GM12878 (cell line): ENCODE data around the gene VSX1. TPM values are rescaled to one million over a fixed set of nuclear protein-coding genes. Genes with fewer than 3 reads are reported as not detected.

Source experiments
- ATAC-seq: fragments of 200-7000 bp; cut with Tn5 transposase; 3 replicates; pipeline ENCODE4 v1.9.1; 2020; ENCODE audit warnings: mild to moderate bottlenecking, moderate library complexity
- BruUV-seq: library from RNA; stranded (reverse); fragments of 400-500 nt; replicated peaks from 2 replicates; lab custom pipeline; 2021; lab: Mats Ljungman, UMichigan
- CTCF ChIA-PET: fragments of 300-600 bp; sonication (Branson Sonifier 250); formaldehyde crosslinking; extraction: SDS; loops from one replicate; lab custom pipeline; 2021; ENCODE audit warnings: inconsistent platforms; lab: Yijun Ruan, JAX
- POLR2A ChIA-PET: fragments of 350-600 bp; formaldehyde crosslinking; extraction: SDS; loops from one replicate; lab custom pipeline; 2021; ENCODE audit warnings: inconsistent platforms; lab: Charles Lee
- RAD21 ChIA-PET: fragments of 300-600 bp; sonication (Branson Sonifier 250); formaldehyde crosslinking; loops from one replicate; lab custom pipeline; 2023; ENCODE audit warnings: antibody characterized with exemption; ENCODE audit not compliant: unreplicated experiment; lab: Charles Lee
- SMC1A ChIA-PET: fragments of 300-600 bp; sonication (Branson Sonifier 250); formaldehyde crosslinking; loops from one replicate; lab custom pipeline; 2023; ENCODE audit not compliant: unreplicated experiment, uncharacterized antibody; lab: Charles Lee
- DNase-seq: peaks from one replicate; pipeline ENCODE4 v3.0.0-alpha.2; 2011; ENCODE audit warnings: low read depth, low spot score
- FAIRE-seq: peaks from 3 replicates; lab custom pipeline; 2011; peaks lifted over from hg19 to GRCh38; lab: Jason Lieb, UNC
- H2AFZ ChIP-seq: 2 replicates; pipeline ENCODE4 v1.6.0; 2011; ENCODE audit warnings: low read depth, low read length, control low read depth; ENCODE audit not compliant: control insufficient read depth
- H3K27ac ChIP-seq: 2 replicates; pipeline ENCODE4 v1.5.1; 2011; ENCODE audit warnings: control low read depth; ENCODE audit not compliant: control insufficient read depth, insufficient read depth
- H3K27me3 ChIP-seq, 2 experiments: replicated peaks in 1 of 2; 2 replicates each; pipeline versions ENCODE4 v1.6.0 to v1.6.1; 2011; ENCODE audit warnings: low read length in 1 of 2; ENCODE audit not compliant: control insufficient read depth in 2 of 2, insufficient read depth in 2 of 2
- H3K36me3 ChIP-seq, 2 experiments: 2 replicates each; pipeline ENCODE4 v1.5.1; 2011; ENCODE audit warnings: low read length in 1 of 2; ENCODE audit not compliant: control insufficient read depth in 2 of 2, insufficient read depth in 2 of 2
- H3K4me1 ChIP-seq: 2 replicates; pipeline ENCODE4 v1.6.1; 2011; ENCODE audit warnings: mild to moderate bottlenecking, low read length, moderate library complexity, mixed read lengths; ENCODE audit not compliant: control insufficient read depth, insufficient read depth
- H3K4me2 ChIP-seq: 2 replicates; pipeline ENCODE4 v1.6.0; 2011; ENCODE audit warnings: control low read depth; ENCODE audit not compliant: control insufficient read depth, insufficient read depth
- H3K4me3 ChIP-seq: fragments of 200-600 bp; sonication (generic); 2 replicates; pipeline ENCODE4 v1.5.1; 2016
- H3K79me2 ChIP-seq: 2 replicates; pipeline ENCODE4 v1.6.0; 2011; ENCODE audit warnings: low read length; ENCODE audit not compliant: control insufficient read depth, insufficient read depth
- H3K9ac ChIP-seq: 2 replicates; pipeline ENCODE4 v1.8.0; 2011; ENCODE audit warnings: low read length, control low read depth, mixed read lengths; ENCODE audit not compliant: control insufficient read depth, insufficient read depth
- H3K9me3 ChIP-seq: replicated peaks from 3 replicates; pipeline ENCODE4 v1.5.1; 2011; ENCODE audit warnings: mild to moderate bottlenecking, low read length; ENCODE audit not compliant: control insufficient read depth, insufficient read depth
- H4K20me1 ChIP-seq: 2 replicates; pipeline ENCODE4 v1.6.0; 2011; ENCODE audit not compliant: control insufficient read depth, insufficient read depth
- BCLAF1 ChIP-seq: fragments of 450-650 bp; IDR thresholded peaks from 2 replicates; pipeline ENCODE4 v1.6.1; 2017; ENCODE audit warnings: antibody characterized with exemption, mild to moderate bottlenecking, moderate library complexity
- CUX1 ChIP-seq: IDR thresholded peaks from 2 replicates; pipeline ENCODE4 v1.6.1; 2012; ENCODE audit warnings: improper control_type of control experiment, low read depth, low read length; ENCODE audit not compliant: insufficient replicate concordance
- HDGF ChIP-seq: fragments of 450-650 bp; IDR thresholded peaks from 2 replicates; pipeline ENCODE4 v1.6.1; 2016; ENCODE audit warnings: antibody characterized with exemption
- MLLT1 ChIP-seq: fragments of 450-650 bp; IDR thresholded peaks from 2 replicates; pipeline ENCODE4 v1.6.1; 2016; ENCODE audit warnings: mild to moderate bottlenecking
- MTA2 ChIP-seq: fragments of 450-650 bp; IDR thresholded peaks from 2 replicates; pipeline ENCODE4 v1.6.1; 2016; ENCODE audit warnings: low read depth, mild to moderate bottlenecking, moderate library complexity
- NFIC ChIP-seq: IDR thresholded peaks from 2 replicates; pipeline ENCODE4 v1.6.1; 2012; ENCODE audit warnings: low read depth, mild to moderate bottlenecking, inconsistent platforms, low read length, moderate library complexity
- RAD51 ChIP-seq: fragments of 450-650 bp; IDR thresholded peaks from 2 replicates; pipeline ENCODE4 v1.6.1; 2016; ENCODE audit warnings: moderate library complexity, mild to moderate bottlenecking, inconsistent platforms
- SMC3 ChIP-seq: IDR thresholded peaks from 2 replicates; pipeline ENCODE4 v1.6.1; 2011; ENCODE audit warnings: low read length, improper control_type of control experiment, borderline replicate concordance
- SREBF2 ChIP-seq: IDR thresholded peaks from 2 replicates; pipeline ENCODE4 v1.6.1; 2012; ENCODE audit warnings: mild to moderate bottlenecking, low read length
- SRF ChIP-seq, 2 experiments: IDR thresholded peaks; 2 replicates each; pipeline ENCODE4 v1.6.1; 2011; ENCODE audit warnings: low read depth in 2 of 2, low read length in 2 of 2, mild to moderate bottlenecking in 1 of 2, moderate library complexity in 1 of 2
- TARDBP ChIP-seq: IDR thresholded peaks from 2 replicates; pipeline ENCODE4 v1.6.1; 2016; ENCODE audit warnings: borderline replicate concordance
- USF1 ChIP-seq: IDR thresholded peaks from 2 replicates; pipeline ENCODE4 v1.6.1; 2011; ENCODE audit warnings: borderline replicate concordance, low read depth, mild to moderate bottlenecking, moderate library complexity, mixed read lengths, low read length; ENCODE audit not compliant: insufficient read depth; ENCODE audit errors: extremely low read length
- ZNF622 ChIP-seq: fragments of 450-650 bp; IDR thresholded peaks from 2 replicates; pipeline ENCODE4 v1.6.1; 2017; ENCODE audit warnings: mild to moderate bottlenecking, inconsistent platforms
- WGBS: methylation state at CpG from one replicate; pipeline ENCODE4 v1.1.6; 2016; ENCODE audit warnings: low lambda C conversion rate; ENCODE audit not compliant: insufficient replicate concordance, insufficient coverage; ENCODE audit errors: missing lambda C conversion rate; 5-methylcytosine and 5-hydroxymethylcytosine counted together
- in situ Hi-C: fragments of 300-500 bp; cut with MboI; formaldehyde crosslinking; loops from 9 replicates; pipeline ENCODE4 v1.14.3; 2018; ENCODE audit warnings: mixed read lengths
- intact Hi-C: fragments of 100-400 bp; cut with micrococcal nuclease; formaldehyde crosslinking; loops from one replicate; pipeline ENCODE4 v1.14.2; 2022; ENCODE audit not compliant: unreplicated experiment
- polyA plus RNA-seq, 11 experiments: library from polyadenylated mRNA; depleted of rRNA in 4 of 11; unstranded in 6 of 11; stranded (reverse) in 5 of 11; fragments of >200 nt; fragmentation: Nextera tagmentation in 4 of 11; fragmentation: Illumina TruSeq in 1 of 11; extraction: Ambion mirVana in 4 of 11; extraction: Trizol in 1 of 11; gene quantifications; 1 replicate in 1 of 11; 2 replicates in 10 of 11; pipeline versions ENCODE4 v1.2.1 to v1.2.3, GENCODE V29; 2011 to 2016; ENCODE audit warnings: inconsistent platforms in 2 of 11, missing spikeins in 2 of 11, low read depth in 1 of 11
- total RNA-seq, 4 experiments: library from RNA; depleted of rRNA in 3 of 4; stranded (reverse); fragments of >200 nt in 3 of 4; fragmentation: Illumina TruSeq in 1 of 4; extraction: Trizol in 1 of 4; gene quantifications; 2 replicates each; pipeline versions ENCODE4 v1.2.1 to v1.2.3, GENCODE V29; 2013 to 2021

The VSX1 gene
- total and polyA plus RNA-seq, 10 of the 15 experiments (the other 5 are each of a cell fraction or from before 2014, with no cell fraction given): 0.05 TPM; not detected in 9

- CTCF ChIA-PET: no interaction called here
- H3K4me1 ChIP-seq: peaks cover 41% of the 10 kb centered on the region
- RAD21 ChIA-PET: no interaction called here
- H2AFZ ChIP-seq: no peak overlapping the region
- SMC1A ChIA-PET: no interaction called here
- POLR2A ChIA-PET: interaction anchor here (0.5 kb wide), 1 partner anchor 54 kb away, joined by 4 read pairs; no protein-coding TSS in a partner anchor
- no peaks in the 10 kb centered on the region for H3K9me3 ChIP-seq
- no peak overlapping the region for H3K4me3 ChIP-seq
- intact Hi-C loops (no loop called here), in situ Hi-C loops (loop anchor here (10.0 to 25.0 kb wide), 2 partner anchors 353 to 1689 kb away; partner anchors contain the start of genes GINS1, GZF1 and NXT1)
- 88% methylated on average over 7 of the region's 7 CpGs for WGBS
- peaks cover 4 to 7% of the 10 kb centered on the region in 2 experiments; a peak in 3 of 4 replicates for H3K36me3 ChIP-seq
- no peak overlapping the region for H3K27ac ChIP-seq
- no peak for ATAC-seq
- H4K20me1 ChIP-seq: peaks cover 5% of the 10 kb centered on the region; the same call in 1 of the 2 replicates
- peaks cover 16% of the 10 kb centered on the region for H3K79me2 ChIP-seq
- no peak overlapping the region for H3K9ac ChIP-seq
- no TSS peak for BruUV-seq
- no peak overlapping the region for H3K4me2 ChIP-seq
- FAIRE-seq: peak; percentile 54
- no peaks in the 10 kb centered on the region for H3K27me3 ChIP-seq
- no peak for DNase-seq
- TF ChIP-seq BCLAF1 (no peak), SMC3 (no peak), SREBF2 (no peak), TARDBP (no peak), USF1 (no peak), HDGF (no peak), MTA2 (no peak), SRF (IDR thresholded peaks at IDR 0.05; ENCODE audit: low read depth in 2 of 2, low read length in 2 of 2) (no peak), ZNF622 (no peak), CUX1 (no peak), NFIC (no peak), RAD51 (no peak), MLLT1 (no peak)
Measured at GRCh38 chr20:25051386-25052155, 30.4 kb downstream of the VSX1 start.
